Stomach (tissue), 19 donors: Measurements from ENCODE around the gene SMAD1. TPM values are rescaled to one million over a fixed set of nuclear protein-coding genes. Genes with fewer than 3 reads are reported as not detected.

ENCODE experiments used
- DNase-seq, 2 donors: peaks; one replicate each; pipeline versions ENCODE4 v3.0.0 to v3.0.0-alpha.2; 2013 to 2019
- H3K27ac ChIP-seq, 5 donors: fragments of 200-600 bp in 4 of 5; sonication (generic) in 4 of 5; one replicate each; pipeline ENCODE4 v1.5.1; 2013 to 2019; ENCODE audit warnings: mild to moderate bottlenecking in 1 of 5, moderate library complexity in 1 of 5
- H3K27me3 ChIP-seq, 3 donors: fragments of 200-600 bp; sonication (generic); one replicate each; pipeline ENCODE4 v1.5.1; 2017 to 2019; ENCODE audit warnings: mixed run types in 1 of 3
- H3K36me3 ChIP-seq, 4 donors: fragments of 200-600 bp; sonication (generic); 1 replicate in 3 of 4; 2 replicates in 1 of 4; pipeline ENCODE4 v1.5.1; 2016 to 2019
- H3K4me1 ChIP-seq, 4 donors: fragments of 200-600 bp; sonication (generic); one replicate each; pipeline ENCODE4 v1.5.1; 2016 to 2019
- H3K4me3 ChIP-seq, 4 donors: fragments of 200-600 bp; sonication (generic) in 3 of 4; one replicate each; pipeline ENCODE4 v1.5.1; 2016 to 2019; ENCODE audit warnings: mild to moderate bottlenecking in 1 of 4
- H3K9me3 ChIP-seq, 4 donors: fragments of 200-600 bp; sonication (generic); one replicate each; pipeline ENCODE4 v1.5.1; 2016 to 2019
- CTCF ChIP-seq, 7 experiments: fragments of 450-650 bp in 4 of 7; fragments of 200-600 bp in 3 of 7; sonication (generic) in 3 of 7; IDR thresholded peaks; one replicate each; pipeline ENCODE4 v1.5.1; 2016 to 2019; ENCODE audit warnings: antibody characterized with exemption in 7 of 7, control low read depth in 2 of 7, mild to moderate bottlenecking in 1 of 7
- EP300 ChIP-seq: sonication (generic); formaldehyde crosslinking; IDR thresholded peaks from one replicate; pipeline ENCODE4 v1.6.1; 2017; ENCODE audit warnings: antibody characterized with exemption
- POLR2A ChIP-seq, 4 donors: fragments of 450-650 bp; IDR thresholded peaks; one replicate each; pipeline ENCODE4 v1.6.1; 2016; ENCODE audit warnings: antibody characterized with exemption in 4 of 4, control low read depth in 2 of 4, mild to moderate bottlenecking in 1 of 4, moderate library complexity in 1 of 4
- POLR2AphosphoS5 ChIP-seq, 3 donors: sonication (generic); formaldehyde crosslinking; IDR thresholded peaks; one replicate each; pipeline ENCODE4 v1.6.1; 2016; ENCODE audit warnings: antibody characterized with exemption in 3 of 3
- WGBS, 5 donors: extraction: QIAGEN DNeasy Blood & Tissue Kit in 3 of 5; methylation state at CpG; one replicate each; pipeline versions ENCODE4 v1.1.5 to v1.1.7; 2013 to 2018; 5-methylcytosine and 5-hydroxymethylcytosine counted together
- intact Hi-C: fragments of 100-400 bp; cut with DNase I; formaldehyde crosslinking; loops from one replicate; pipeline ENCODE4 v1.15.1; 2023; ENCODE audit warnings: low total_unique reads
- long read RNA-seq, 10 donors: transcript quantifications; one replicate each; lab custom pipeline, GENCODE V29; 2026
- polyA plus RNA-seq, 3 donors: library from polyadenylated mRNA; stranded (reverse); fragments of 200-250 nt; gene quantifications; one replicate each; pipeline ENCODE4 v1.2.3, GENCODE V29; 2013
- total RNA-seq, 5 donors: library from RNA; depleted of rRNA; stranded (reverse); fragments of >200 nt; gene quantifications; one replicate each; pipeline versions ENCODE4 v1.1.0 to v1.2.3, GENCODE V29; 2014 to 2016
- donor health status: healthy with polysubstance abuse.
- donor health status: Bipolar disorder and iron deficiency.
- donor health status: healthy.

The SMAD1 gene
- total RNA-seq: 10 to 100 TPM in 4 of 5 donors, 1 to 10 TPM in 1; 9.3 to 50.5 (median 21.0) TPM
- 10 to 100 TPM in 1 of 3 donors, 1 to 10 TPM in 2; 3.6 to 10.8 (median 7.4) TPM for polyA plus RNA-seq
- long read RNA-seq, donor 1, partial matches to known transcripts: 5 of 9 reads
- long read RNA-seq, donor 1, other reads (novel, unspliced or antisense): 0 of 9 reads
- long read RNA-seq, donor 2, partial matches to known transcripts: 0 of 2 reads
- long read RNA-seq, donor 2, other reads (novel, unspliced or antisense): 0 of 2 reads
- long read RNA-seq, donor 3, partial matches to known transcripts: 0 of 3 reads
- long read RNA-seq, donor 3, other reads (novel, unspliced or antisense): 0 of 3 reads
- long read RNA-seq, donor 4, partial matches to known transcripts: 0 of 1 reads
- long read RNA-seq, donor 4, other reads (novel, unspliced or antisense): 0 of 1 reads
- long read RNA-seq, donor 5, partial matches to known transcripts: 0 of 3 reads
- long read RNA-seq, donor 5, other reads (novel, unspliced or antisense): 0 of 3 reads
- long read RNA-seq, donor 6, partial matches to known transcripts: 0 of 14 reads
- long read RNA-seq, donor 6, other reads (novel, unspliced or antisense): 7 of 14 reads
- long read RNA-seq, donor 7, partial matches to known transcripts: 15 of 21 reads
- long read RNA-seq, donor 7, other reads (novel, unspliced or antisense): 0 of 21 reads
- long read RNA-seq, donor 8, partial matches to known transcripts: 0 of 3 reads
- long read RNA-seq, donor 8, other reads (novel, unspliced or antisense): 0 of 3 reads
- long read RNA-seq, donor 9, partial matches to known transcripts: 5 of 8 reads
- long read RNA-seq, donor 9, other reads (novel, unspliced or antisense): 0 of 8 reads
- long read RNA-seq, donor 10, partial matches to known transcripts: 0 of 1 reads
- long read RNA-seq, donor 10, other reads (novel, unspliced or antisense): 0 of 1 reads

GRCh38 chr4:145481164-145481941 is at the start of gene SMAD1:
Gene SMAD1 (plus strand): TSS chr4:145481853. CDS start chr4:145514614, 32,761 bp downstream.
- DNase-seq: peak; percentile 88 to 95
- peaks cover 20 to 41% (median 30%) of the 10 kb centered on the region in 4 donors for H3K4me1 ChIP-seq
- H3K4me3 ChIP-seq: peak within 1 kb of the TSS; percentile 79 to 97 (median 90)
- no peak for TF ChIP-seq EP300
- TF ChIP-seq POLR2AphosphoS5 (IDR thresholded peaks at IDR 0.05): peak; percentile 49 to 88 (median 88)
- TF ChIP-seq POLR2A (IDR thresholded peaks at IDR 0.05): no peak
- 1 to 2% (median 1%) methylated on average over 38 to 65 of the region's 65 CpGs for WGBS, 5 donors
- H3K27ac ChIP-seq: peak within 1 kb of the TSS; percentile 97 to 99 (median 99)
- H3K9me3 ChIP-seq: no peaks in the 10 kb centered on the region
- intact Hi-C loops: no loop called here
- H3K36me3 ChIP-seq: no peaks in the 10 kb centered on the region
- H3K27me3 ChIP-seq: no peaks in the 10 kb centered on the region

DNA sequence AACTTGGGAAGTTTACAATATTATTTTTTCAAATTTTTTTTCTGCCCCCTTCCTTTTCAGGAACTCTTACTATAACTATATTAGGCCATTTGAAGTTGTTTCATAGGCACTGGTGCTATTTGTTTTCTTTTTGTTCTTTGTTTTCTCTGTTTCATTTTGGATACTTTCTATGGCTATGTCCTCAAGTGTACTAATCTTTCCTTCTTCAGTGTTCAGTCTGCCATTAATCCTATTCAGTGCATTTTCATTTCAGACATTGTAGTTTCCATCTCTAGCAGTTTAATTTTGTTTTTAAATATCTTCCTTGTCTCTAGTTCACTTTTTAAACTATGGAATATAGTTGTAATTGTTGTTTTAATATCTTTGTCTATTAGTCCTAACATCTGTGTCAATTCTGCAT is 48.0 kb upstream of the SMAD1 start:
- Histone ChIP-seq H3K4me3 (no peak overlapping the region), H3K9me3 (peaks cover 0 to 12% (median 2%) of the 10 kb centered on the region in 4 donors), H3K4me1 (no peaks in the 10 kb centered on the region), H3K36me3 (no peaks in the 10 kb centered on the region), H3K27ac (no peak overlapping the region), H3K27me3 (no peaks in the 10 kb centered on the region)
- TF ChIP-seq CTCF (IDR thresholded peaks at IDR 0.05) (no peak), POLR2AphosphoS5 (IDR thresholded peaks at IDR 0.05) (no peak), POLR2A (IDR thresholded peaks at IDR 0.05) (no peak), EP300 (no peak)
- DNase-seq: no peak
- intact Hi-C loops: no loop called here

DNA sequence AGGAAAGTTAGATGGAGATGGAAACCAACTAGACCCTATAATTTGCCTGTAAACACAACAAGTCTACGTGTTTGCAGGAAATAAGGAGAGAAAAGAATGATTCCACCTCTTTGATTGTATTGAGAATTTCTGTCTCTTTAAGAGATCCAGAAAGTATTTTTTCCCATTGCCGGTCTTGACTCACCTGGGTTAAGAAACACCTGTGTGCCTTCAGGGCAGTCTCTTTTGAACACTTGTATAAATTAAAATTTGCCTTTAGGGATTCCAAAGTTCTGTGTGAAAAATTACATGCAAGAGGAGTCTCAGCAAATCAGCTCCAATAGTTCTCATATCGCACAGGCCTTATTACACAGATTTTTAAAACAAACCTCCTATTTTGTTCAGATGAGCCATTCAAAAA is 46.0 kb upstream of the SMAD1 start:
- no peaks in the 10 kb centered on the region for H3K27me3 ChIP-seq
- H3K27ac ChIP-seq: no peak overlapping the region
- H3K9me3 ChIP-seq: peaks cover 0 to 12% (median 2%) of the 10 kb centered on the region in 4 donors
- H3K4me1 ChIP-seq: no peaks in the 10 kb centered on the region
- no peak for DNase-seq
- TF ChIP-seq POLR2A (IDR thresholded peaks at IDR 0.05): no peak
- TF ChIP-seq CTCF (IDR thresholded peaks at IDR 0.05): no peak
- TF ChIP-seq POLR2AphosphoS5 (IDR thresholded peaks at IDR 0.05): no peak
- TF ChIP-seq EP300: no peak
- intact Hi-C loops: no loop called here
- no peaks in the 10 kb centered on the region for H3K36me3 ChIP-seq
- no peak overlapping the region for H3K4me3 ChIP-seq
- 74 to 91% (median 79%) methylated on average over 3 of the region's 3 CpGs for WGBS, 5 donors

DNA sequence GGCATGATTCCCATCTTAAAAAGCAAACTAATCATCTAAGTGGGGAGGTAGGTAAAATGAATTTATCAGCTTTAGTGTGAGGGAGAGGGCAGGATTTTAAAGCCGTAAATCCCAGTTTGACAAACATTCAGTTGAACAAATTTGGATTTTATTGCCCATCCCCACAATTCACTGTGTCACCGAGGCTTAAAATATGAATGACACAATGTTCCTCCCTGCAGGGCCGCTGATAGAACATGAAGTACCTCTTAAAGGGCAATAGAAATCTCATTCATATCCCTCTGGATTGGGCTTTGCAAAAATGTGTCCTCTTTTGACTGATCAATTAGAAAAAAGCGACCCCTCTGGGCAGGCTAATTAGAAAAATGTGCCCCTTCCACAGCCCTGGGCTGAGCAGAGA is 45.5 kb upstream of the SMAD1 start:
- TF ChIP-seq POLR2A (IDR thresholded peaks at IDR 0.05) (no peak), EP300 (no peak), CTCF (IDR thresholded peaks at IDR 0.05) (no peak), POLR2AphosphoS5 (IDR thresholded peaks at IDR 0.05) (no peak)
- H3K4me1 ChIP-seq: no peaks in the 10 kb centered on the region
- H3K4me3 ChIP-seq: no peak overlapping the region
- no peaks in the 10 kb centered on the region for H3K27me3 ChIP-seq
- no peaks in the 10 kb centered on the region for H3K36me3 ChIP-seq
- intact Hi-C loops: no loop called here
- WGBS, 5 donors: 79 to 84% (median 83%) methylated on average over 4 of the region's 4 CpGs
- peaks cover 0 to 12% (median 2%) of the 10 kb centered on the region in 4 donors for H3K9me3 ChIP-seq
- no peak overlapping the region for H3K27ac ChIP-seq
- DNase-seq: no peak
